GM21526 (cell line): ENCODE measurements around the gene ZNF575.
A peak's percentile ranks its signal among the peaks of the same experiment; 100 is the strongest.

ENCODE experiments used
- ATAC-seq: cut with Tn5 transposase; IDR thresholded peaks from one replicate; pipeline ENCODE4 v1.9.1; 2021; ENCODE audit warnings: moderate library complexity; ENCODE audit not compliant: unreplicated experiment, low FRiP score

The ZNF575 gene

GRCh38 chr19:43569657-43570056, 36.7 kb downstream of the ZNF575 start:
- no peak for ATAC-seq

GRCh38 chr19:43570174-43570791, 37.3 kb downstream of the ZNF575 start:
- ATAC-seq: no peak

GRCh38 chr19:43572171-43572588, 39.2 kb downstream of the ZNF575 start:
- no peak for ATAC-seq

- ATAC-seq: no peak
Measured at GRCh38 chr19:43574424-43575155, 41.6 kb downstream of the ZNF575 start.

GRCh38 chr19:43575156-43575950, 42.4 kb downstream of the ZNF575 start, which contains the start of the genes PINLYP and XRCC1:
Gene PINLYP (plus strand): TSS chr19:43575801. CDS start chr19:43577192, 1,391 bp downstream.
Gene XRCC1 (minus strand): TSS chr19:43575527. CDS start chr19:43575458, 69 bp downstream.
- peak; percentile 91 for ATAC-seq

- ATAC-seq: no peak
Measured at GRCh38 chr19:43575955-43576878, 43.2 kb downstream of the ZNF575 start.

GRCh38 chr19:43578787-43579186, 45.8 kb downstream of the ZNF575 start:
- no peak for ATAC-seq

GRCh38 chr19:43581467-43581866, 48.5 kb downstream of the ZNF575 start:
- no peak for ATAC-seq

GRCh38 chr19:43582495-43582894, 49.5 kb downstream of the ZNF575 start:
- ATAC-seq: no peak

- no peak for ATAC-seq
Measured at GRCh38 chr19:43584484-43584883, 51.5 kb downstream of the ZNF575 start.
